ENCODE data around the gene DNAJB1.
"Not testable (repeated sequence)": the region's sequence is repeated elsewhere in the genome, so short reads cannot be mapped to it uniquely, and the experiment has no call there.

The DNAJB1 gene

DNA sequence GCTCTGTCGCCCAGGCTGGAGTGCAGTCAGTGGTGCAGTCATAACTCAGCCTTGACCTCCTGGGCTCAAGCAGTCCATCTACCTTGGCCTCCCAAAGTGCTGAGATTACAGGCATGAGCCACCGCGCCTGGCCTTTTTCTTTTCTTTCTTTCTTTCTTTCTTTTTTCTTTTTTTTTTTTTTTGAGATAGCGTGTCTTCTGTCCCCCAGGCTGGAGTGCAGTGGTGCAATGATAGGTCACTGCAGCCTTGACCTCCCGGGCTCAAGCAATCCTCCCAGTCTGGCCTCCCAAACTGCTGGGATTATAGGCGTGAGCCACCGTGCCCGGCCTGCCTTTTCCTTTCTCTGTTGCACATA lies 33.8 kb upstream of the DNAJB1 start:
- DNase-seq, result not testable (repeated sequence)

DNA sequence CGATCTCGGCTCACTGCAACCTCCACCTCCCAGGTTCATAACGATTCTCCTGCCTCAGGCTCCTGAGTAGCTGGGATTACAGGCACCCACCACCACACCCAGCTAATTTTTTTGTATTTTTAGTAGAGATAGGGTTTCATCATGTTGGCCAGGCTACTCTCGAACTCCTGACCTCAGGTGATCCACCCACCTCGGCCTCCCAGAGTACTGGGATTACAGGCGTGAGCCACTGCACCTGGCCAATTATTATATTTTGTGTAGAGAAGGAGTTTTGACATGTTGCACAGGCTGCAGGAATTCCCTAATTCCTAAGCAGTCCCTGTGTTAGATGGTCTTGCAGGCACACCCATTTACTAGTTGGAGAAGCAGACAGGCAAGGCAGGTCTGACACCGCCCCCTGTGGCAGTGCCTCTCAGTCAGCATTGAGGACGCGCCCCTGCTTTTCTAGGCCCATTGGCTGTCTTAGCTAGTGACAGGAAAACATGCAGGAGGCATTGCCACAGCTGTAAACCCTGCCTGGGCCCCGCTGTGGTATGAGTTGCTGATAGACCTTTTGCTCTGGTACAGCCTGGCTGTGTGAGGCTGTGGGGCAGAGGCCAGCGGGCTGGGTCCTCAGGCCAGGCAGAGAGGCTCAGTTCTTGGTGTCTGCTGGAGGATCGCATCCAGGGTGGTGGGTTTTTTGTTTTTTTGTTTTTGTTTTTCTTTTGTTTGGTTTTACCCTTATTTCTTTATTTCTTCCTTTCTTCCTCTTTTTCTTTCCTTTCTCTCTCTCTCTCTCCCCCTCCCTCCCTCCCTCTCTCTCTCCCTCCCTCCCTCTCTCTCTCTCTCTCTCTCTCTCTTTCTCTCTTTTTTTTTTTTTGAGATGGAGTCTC lies 33.2 kb upstream of the DNAJB1 start:
- not testable (repeated sequence) for DNase-seq

DNA sequence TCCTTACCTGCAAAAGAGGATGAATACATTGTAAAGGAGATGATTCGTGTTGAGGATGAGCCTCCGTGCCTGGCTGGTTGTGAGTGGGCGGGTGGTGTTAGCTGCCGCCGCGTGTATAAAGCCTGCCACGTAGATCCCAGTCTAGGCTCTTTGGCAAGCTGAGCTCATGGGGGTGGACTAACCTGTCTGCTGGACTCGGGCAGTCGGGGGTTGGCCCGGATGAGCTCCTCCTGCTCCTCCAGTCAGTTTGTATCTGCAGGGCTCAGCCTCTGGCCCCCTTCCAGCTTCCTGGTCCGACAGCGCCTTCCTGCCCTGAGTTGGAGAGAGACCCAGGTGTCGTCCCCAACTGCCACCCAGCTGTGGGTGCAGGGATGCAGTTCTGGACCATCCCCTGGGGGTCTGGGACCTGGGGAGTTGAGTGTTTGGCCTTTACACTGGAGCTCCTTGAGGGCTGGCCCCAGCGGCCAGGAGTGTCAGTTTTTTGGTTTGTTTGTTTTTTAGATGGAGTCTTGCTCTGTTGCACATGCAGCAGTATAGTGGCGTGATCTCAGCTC lies 32.1 kb upstream of the DNAJB1 start:
- no peak for DNase-seq

DNA sequence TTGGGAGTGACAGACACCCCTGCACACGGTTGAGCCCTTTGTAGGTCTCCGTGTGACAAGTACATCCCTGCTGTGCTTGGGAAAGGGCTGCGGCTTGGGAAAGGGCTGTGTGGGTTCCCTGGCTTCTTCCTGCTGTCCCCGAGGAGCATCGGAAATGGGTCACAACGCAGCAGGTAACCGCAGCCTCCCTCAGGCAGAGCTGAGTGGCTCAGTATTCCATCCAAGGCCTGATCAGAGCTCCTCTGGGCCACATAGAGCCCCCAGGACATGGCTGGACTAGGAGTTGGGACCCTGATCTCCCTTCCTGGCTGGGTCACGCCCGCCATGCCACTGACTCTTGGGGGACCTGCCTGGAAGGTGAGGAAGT lies 27.5 kb upstream of the DNAJB1 start:
- no peak for DNase-seq

DNA sequence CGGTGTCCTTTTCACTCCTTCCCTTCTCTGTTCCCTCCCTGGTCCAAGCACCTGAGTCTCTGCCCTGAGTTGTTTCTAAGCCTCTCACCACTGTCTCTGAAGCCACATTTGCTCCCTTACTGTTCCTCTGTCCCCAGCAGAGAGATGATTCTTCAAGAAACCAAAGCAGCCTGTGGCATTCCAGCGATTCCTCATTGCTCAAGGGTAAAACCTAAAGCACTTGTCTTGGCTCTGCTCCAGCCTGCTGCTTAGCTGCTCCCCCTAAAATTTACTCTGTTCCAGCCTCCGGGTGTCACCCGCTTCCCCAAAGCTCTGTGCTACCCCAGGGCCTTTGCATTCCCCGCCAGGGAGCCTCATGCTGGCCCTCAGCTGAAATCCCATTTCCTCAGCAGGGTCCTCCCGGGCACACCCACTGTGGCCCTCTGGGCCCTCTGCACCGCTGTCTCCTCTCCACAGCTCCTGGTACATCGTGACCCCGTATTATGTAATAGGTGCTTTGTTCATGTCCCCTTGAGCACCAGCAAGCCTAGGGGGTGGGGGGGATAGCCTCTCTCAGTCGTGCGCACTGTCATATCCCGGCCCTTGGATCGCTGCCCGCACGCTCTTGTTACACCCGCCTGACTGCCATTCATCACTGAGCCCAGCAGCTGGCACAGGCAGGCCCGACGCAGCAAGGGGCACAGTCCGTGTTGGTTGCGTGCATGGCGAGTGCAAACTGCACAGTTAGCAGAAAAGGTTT lies 26.9 kb upstream of the DNAJB1 start:
- no peak for DNase-seq

DNA sequence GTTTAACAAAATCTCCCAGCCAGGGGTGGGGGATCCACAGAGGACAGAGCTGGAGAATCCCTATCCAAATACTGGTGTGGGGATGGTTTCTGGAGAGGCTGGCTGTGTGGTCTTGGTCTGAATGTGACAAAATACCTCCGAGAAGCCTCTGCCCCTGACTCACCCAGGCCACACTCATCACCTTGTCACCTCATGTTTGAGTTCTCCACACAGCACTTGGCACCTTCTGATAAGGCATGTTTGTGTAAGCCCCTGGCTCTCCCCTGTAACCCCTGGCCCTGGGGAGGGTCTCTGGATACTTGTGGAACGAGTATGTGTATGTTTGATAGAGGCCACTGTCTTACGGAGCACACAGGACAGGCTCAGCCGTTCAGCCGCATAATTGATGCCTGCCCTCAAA lies 25.9 kb upstream of the DNAJB1 start:
- DNase-seq, result no peak

DNA sequence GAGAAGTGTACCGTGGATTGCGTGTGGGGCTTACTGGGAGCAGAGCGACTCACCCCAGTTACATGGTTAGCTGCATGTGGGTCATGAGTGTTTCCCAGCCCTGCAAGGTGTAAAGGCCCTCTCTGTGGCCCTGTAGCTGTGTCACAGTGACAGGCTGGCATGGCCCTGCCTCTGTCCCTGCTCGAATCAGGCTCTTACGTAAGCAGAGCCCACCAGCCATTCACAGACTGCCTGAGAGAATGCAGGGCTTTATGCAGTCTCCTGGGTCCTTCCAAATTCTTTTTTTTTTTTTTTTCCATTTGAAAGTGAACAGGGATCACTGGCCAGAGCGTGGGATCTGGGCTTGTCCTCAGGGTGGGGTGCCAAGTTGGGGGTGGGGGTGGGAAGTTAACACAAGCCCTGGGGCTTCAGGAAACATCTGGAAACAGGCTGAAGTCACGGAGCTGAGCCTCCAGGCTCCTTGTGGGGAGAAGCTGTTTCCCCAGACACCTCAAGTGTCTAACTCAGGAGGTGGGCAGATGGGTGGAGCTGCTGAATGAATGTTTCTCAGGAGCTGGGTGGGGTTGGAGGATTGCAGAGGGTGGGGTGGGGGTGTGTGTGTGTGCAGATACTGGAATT lies 24.6 kb upstream of the DNAJB1 start:
- no peak for DNase-seq

DNA sequence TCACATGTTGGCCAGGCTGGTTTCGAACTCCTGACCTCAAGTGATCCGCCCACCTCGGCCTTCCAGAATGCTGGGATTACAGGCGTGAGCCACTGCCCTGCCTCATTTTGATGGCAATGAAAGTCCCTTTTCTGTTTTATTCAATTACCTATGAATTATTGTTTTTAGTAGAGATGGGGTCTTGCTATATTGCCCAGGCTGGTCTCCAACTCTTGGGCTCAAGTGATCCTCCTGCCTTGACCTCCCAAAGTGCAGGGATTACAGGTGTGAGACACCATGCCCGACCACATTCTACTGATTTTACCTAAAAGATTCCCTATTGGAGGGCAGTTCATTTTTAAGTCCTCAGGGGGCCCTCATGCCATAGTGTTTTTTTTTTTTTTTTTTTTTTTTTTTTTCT lies 23.8 kb upstream of the DNAJB1 start:
- not testable (repeated sequence) for DNase-seq

DNA sequence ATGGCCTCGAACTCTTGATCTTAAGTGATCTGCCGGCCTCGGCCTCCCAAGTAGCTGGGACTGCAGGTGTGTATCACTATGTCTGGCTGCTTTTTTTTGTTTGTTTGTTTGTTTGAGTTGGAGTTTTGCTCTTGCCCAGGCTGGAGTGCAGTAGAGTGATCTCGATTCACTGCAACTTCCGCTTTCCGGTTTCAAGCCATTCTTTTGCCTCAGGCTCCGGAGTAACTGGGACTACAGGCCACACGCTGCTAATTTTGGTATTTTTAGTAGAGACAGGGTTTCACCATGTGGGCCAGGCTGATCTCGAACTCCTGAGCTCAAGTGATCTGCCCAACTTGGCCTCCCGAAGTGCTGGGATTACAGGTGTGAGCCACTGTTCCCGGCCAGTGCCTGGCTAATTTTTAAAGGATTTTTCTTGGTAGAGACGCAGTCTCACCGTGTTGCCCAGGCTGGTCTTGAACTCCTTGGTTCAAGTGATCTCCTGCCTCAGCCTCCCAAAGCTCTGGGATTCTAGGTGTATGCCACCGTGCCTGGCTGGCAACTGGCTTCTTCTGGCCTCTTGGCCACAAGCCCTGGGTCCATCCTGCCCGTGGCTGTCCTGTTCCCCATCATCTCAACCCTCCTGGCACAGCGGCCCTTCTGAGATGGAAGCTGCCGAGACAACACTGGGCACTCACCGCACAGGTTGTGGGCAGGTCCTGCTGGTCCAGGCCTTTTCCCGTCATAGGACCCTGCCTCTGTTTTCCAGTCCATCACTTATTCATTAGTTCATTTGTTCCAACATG lies 22.7 kb upstream of the DNAJB1 start:
- no peak for DNase-seq

DNA sequence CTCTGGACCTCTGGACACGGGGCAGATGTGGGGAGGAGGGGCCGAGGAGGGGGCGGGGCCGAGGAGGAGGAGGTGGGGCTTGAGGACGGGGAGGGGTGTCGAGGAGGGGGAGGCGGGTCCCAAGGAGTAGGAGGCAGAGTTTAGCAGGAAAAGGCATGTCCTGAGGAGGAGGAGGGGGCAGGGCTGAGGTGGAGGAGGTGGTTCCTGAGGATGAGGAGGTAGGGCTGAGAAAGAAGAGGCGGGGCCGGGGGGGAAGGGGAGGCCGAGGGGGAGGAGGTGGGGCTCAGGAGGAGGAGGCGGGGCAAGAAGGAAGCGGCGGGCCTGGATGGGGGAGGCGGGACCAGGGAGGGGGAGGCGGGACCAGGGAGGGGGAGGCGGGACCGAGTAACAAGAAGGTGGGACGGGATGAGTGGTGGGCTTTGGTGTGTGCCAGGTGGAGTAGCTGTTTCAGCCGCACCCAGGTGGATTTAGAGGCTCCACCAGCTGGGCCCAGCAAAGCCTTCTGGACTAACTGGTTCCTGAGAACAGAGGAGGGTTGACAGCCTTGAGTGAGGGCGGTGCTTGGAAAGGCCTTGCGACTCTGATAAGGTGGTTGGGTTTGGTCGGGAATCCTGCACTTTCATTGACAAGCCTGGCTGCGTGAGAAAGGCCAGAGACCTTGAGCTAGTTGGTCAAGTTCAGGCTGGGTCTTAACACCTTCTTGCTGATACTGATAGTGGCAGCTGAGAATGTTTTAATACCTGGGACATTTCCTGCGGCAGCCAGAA lies 18.9 kb upstream of the DNAJB1 start:
- DNase-seq, result no peak

DNA sequence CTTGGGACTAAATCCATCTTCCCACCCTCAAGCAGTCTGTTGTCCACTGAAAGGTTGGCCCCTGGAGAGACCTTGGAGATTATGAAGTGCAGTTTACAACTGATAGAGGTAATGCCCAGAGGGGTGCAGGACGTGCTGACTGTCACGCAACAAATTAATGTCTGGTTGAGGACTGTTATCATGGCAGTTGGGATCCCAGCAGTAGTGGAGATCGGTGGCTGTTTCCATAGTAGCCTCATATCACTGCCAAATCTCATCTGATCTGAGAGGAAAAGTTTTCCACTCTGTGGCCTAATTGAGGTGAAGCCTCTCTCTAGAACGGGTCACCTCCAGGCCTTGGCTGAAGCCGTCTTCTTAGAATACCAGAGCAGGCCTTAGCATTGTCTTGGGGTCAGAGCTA lies 15.3 kb upstream of the DNAJB1 start:
- DNase-seq, result no peak

DNA sequence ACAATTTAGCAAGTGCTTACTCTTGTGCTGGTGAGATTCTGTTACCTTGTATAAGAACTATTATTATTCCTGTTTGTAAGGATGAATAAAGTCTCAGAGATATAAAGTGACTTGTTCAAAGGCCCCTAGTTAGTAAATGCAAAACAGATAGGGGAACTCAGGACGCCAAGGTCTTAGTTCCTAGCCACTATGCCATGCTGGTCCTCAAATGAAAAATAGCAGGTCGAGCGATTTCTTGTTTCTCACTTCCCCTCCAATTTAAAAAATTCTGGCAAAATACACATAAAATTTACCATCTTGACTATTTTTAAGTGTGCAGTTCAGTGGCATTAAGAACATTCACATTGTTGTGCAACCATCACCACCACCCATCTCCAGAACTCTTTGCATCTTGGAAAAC lies 12.3 kb upstream of the DNAJB1 start:
- no peak for DNase-seq

DNA sequence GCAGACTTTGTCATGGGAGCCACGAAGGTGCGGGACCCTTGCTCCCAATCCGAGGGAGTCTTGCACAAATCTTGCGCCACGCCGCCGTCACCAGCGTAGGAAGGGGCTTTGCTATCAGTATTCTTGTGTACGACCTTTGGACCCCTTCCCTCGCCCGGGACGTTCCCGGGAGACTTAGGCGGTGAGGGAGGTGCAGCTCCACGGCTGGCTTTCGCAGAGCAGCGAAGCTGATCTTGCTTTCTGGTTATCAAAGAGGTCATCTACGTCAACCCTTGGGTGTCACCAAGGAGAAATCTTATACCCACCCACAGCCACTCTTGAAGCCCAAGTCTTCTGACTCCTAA lies 11.8 kb upstream of the DNAJB1 start:
- no peak for DNase-seq

DNA sequence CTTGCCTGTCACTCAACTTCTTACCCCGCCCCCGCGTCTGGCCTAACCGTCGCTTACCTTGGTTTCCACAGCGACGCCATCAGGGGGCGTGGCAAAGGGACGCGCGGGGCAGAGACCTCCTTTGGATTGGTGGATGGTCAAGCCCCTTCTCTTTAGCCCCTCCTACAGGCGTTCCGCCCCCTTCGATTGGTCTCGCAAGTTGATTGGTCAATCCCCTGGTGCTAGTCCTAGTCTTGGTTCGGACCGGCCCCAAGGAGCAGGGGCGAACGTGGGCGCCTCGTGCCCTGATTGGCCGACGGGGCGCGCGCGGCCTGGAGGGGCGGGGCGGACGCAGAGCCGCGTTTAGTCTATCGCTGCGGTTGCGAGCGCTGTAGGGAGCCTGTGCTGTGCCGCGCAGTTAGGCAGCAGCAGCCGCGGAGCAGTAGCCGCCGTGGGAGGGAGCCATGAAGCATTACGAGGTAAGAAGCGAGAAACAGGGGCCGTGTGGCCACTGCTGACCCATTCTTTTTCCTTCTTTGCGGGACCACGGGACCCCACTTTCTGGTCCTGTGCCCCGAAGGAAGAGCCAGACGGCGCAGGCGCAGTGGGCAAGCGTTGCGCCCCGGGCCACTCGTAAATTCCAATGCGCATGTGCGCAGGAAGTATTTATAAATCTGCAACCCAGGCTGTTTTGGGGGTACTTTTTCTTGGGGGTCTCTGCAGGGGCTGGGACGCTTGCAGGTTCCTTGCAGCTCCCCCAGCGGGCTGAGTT lies 11.2 kb upstream of the DNAJB1 start, which contains the start of gene TECR:
Gene TECR (plus strand): TSS at position 341 of the 751 bp plus-strand sequence. CDS start 103 bp downstream, at position 444.
- DNase-seq, result peak; percentile 98

DNA sequence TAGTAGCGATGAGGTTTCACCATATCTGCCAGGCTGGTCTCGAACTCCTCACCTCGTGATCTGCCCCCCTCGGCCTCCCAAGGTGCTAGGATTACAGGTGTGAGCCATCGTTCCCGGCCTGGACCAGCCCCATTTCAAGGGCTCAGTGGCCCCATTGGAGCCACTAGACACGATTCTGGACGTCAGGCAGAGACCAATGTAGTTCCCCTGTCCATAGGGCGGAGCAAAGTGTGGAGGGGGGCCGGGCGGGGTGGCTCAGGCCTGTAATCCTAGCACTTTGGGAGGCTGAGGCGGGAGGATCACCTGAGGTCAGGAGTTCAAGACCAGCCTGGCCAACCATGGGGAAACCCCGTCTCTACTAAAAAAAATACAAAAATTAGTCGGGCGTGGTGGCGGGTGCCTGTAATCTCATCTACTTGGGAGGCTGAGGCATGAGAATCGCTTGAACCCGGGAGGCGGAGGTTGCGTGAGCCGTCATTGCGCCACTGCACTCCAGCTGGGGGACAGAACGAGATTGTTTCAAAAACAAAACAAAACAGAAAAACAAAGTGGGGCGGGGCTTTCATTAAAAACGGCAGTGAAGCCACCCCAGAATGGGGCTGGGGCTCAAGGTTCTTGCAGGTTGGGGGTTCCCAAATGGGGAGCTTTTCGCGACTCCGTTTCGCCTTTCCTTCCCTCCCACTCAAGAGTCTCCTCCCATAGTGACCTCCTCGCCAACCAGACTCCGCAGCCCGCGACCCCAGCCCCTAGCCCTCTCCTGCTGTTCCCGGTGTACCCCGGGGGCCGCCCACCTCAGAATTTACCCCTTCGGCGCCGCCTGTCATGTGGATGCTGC lies 10.4 kb upstream of the DNAJB1 start:
- DNase-seq, result no peak

DNA sequence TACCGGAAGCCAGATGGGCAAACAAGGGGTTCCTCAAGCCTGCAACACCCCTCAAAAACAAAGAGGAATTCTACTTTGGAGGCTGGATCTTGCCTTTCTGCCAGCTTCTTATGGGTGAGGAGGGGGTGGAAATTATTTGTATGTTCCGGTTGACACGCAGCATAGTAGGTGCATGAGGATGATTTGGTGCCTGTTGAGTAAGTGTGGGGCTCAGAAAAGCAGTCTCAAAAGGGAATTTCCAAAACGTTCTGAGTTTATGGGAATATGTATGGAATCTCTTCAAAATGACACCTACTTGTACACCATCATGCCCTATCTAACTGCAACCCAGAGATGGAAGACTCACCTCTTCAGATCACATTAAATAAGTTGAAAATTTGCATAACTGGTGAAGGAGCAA lies 8.2 kb upstream of the DNAJB1 start:
- DNase-seq, result no peak

DNA sequence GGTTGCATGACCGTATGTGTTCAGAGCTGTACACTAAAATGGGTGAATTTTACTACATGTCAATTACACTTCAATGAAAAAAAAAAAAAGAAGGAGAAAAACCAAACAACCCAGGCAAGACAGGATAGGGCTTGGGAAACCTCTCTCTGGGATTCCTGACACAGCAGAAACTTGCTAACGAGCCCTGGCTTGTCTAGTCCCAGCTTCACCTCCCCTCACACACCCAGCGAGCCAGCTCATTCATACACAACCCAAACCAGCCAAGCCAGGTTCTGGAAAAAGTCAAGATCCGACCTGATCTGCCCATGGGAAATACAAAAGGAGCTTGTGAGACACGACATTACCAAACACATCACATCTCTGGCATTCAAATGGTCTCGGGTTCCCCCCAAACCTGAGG lies 7.5 kb upstream of the DNAJB1 start:
- DNase-seq, result no peak

DNA sequence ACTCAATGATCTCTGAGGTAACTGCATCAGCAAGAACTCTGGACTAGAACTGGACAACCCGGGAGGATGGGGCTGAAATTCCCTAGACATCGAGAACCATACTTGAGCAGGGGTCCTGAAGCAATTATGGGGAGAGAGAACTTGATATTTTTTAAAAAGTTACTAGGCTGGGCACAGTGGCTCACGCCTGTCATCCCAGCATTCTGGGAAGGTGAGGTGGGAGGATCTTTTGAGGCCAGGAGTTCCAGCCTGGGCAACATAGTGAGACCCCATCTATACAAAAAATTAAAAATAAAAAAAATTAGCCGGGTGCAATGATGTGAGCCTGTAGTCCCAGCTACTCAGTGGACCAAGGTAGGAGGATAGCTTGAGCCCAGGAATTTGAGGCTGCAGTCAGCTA lies 2.3 kb upstream of the DNAJB1 start:
- DNase-seq, result no peak

DNA sequence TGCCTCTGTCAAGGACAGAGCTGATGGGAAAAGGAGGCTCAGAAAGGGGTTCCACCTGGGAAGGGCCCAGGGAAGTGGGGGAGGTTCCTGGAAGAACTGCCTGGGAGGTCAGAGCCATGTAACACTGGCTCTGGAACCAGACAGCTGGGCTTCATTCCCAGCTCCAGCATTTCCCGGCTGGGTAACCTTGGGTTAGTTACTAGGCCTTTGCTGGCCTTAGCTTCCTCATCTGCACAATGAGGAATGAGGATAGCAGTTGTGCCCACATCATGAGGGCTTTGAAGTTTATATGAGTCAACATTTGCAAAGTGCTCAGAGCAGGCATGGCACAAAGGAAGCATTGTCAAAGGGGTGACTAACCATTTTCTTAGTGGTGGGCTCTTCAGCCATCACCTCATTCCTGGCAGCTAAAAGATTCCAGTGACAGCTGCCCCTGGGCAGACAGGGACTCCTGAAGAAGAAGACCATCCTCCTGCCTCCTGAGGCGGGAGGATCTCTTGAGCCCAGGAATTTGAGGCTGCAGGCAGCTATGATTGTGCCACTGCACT lies 1.7 kb upstream of the DNAJB1 start:
- DNase-seq, result no peak

DNA sequence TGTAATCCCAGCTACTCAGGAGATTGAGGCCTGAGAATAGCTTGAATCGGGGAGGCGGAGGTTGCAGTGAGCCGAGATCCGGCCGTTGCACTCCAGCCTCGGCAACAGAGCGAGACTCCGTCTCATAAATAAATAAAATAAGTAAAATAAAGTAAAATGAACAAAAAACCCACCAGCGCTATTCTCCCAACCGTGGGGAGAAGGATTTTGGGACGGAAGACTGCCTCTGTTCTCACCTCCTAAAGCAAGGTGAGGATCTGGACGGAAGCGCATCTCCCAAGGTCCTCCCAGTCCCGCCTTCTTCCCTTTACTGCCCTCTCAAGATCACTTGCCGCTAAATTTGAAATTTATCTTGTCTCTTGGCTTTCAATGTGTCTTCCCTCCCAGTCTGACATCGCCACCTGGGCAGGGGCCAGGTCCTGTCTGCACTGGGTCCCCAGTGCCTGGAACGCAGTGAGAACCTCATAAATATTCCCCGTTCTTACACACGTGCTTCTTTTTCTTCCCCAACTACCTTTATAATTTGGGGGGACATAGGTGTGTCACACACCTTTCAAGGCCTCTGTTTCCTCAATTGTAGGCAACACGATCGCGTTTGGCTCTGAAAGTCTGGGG lies 1.2 kb upstream of the DNAJB1 start:
- no peak for DNase-seq

Measured in NCI-H1048 (cell line).